Endothelial cell of umbilical vein (primary cell): ENCODE results near the gene SPAAR. TPM values are rescaled to one million over a fixed set of nuclear protein-coding genes. Genes with fewer than 3 reads are reported as not detected.

Experiments used
- Bru-seq: library from RNA; stranded (reverse); fragments of 400-500 nt; gene quantifications from one replicate; lab custom pipeline; 2021; lab: Mats Ljungman, UMichigan
- BruChase-seq, 2 experiments: library from RNA; stranded (reverse); fragments of 400-500 nt; gene quantifications; one replicate each; lab custom pipeline; 2021; lab: Mats Ljungman, UMichigan
- BruUV-seq: library from RNA; stranded (reverse); fragments of 400-500 nt; replicated peaks from 2 replicates; lab custom pipeline; 2021; lab: Mats Ljungman, UMichigan
- CTCF ChIA-PET: fragments of 300-600, 350-600 bp; sonication (Branson Sonifier 250); formaldehyde crosslinking; loops from one replicate; lab custom pipeline; 2021; ENCODE audit warnings: antibody characterized with exemption, inconsistent platforms; lab: Charles Lee
- POLR2A ChIA-PET: fragments of 300-600, 350-600 bp; sonication (Branson Sonifier 250); formaldehyde crosslinking; loops from one replicate; lab custom pipeline; 2021; ENCODE audit warnings: antibody characterized with exemption, inconsistent platforms; lab: Charles Lee
- DNase-seq: peaks from one replicate; pipeline ENCODE4 v3.0.0-alpha.2; 2011; ENCODE audit warnings: low read depth, low spot score
- FAIRE-seq: peaks from 2 replicates; lab custom pipeline; 2011; peaks lifted over from hg19 to GRCh38; lab: Jason Lieb, UNC
- H2AFZ ChIP-seq: 2 replicates; pipeline ENCODE4 v1.6.0; 2012; ENCODE audit warnings: low read depth, low read length, control low read depth, inconsistent platforms
- H3K27ac ChIP-seq: 2 replicates; pipeline ENCODE4 v1.5.1; 2011; ENCODE audit warnings: low read depth, mild to moderate bottlenecking, control low read depth, low read length, moderate library complexity; ENCODE audit not compliant: insufficient read depth
- H3K27me3 ChIP-seq, 2 experiments: 2 replicates each; pipeline versions ENCODE4 v1.6.0 to v1.6.1; 2011; ENCODE audit warnings: low read length in 2 of 2, mixed read lengths in 1 of 2; ENCODE audit not compliant: control insufficient read depth in 2 of 2, insufficient read depth in 2 of 2
- H3K36me3 ChIP-seq, 2 experiments: 2 replicates in 1 of 2; 3 replicates in 1 of 2; pipeline ENCODE4 v1.5.1; 2011; ENCODE audit warnings: low read length in 2 of 2, mild to moderate bottlenecking in 1 of 2, moderate library complexity in 1 of 2; ENCODE audit not compliant: control insufficient read depth in 2 of 2, insufficient read depth in 2 of 2; ENCODE audit errors: extremely low read depth in 1 of 2
- H3K4me1 ChIP-seq: 3 replicates; pipeline ENCODE4 v1.5.1; 2011; ENCODE audit warnings: mild to moderate bottlenecking, low read length; ENCODE audit not compliant: control insufficient read depth, insufficient read depth; ENCODE audit errors: extremely low read depth
- H3K4me2 ChIP-seq: 2 replicates; pipeline ENCODE4 v1.6.1; 2011; ENCODE audit warnings: low read length, control low read depth, mixed read lengths; ENCODE audit not compliant: insufficient read depth
- H3K4me3 ChIP-seq, 3 experiments: fragments of 200-600 bp in 1 of 3; sonication (generic), shearing (Covaris generic) in 1 of 3; replicated peaks in 1 of 3; 2 replicates each; pipeline ENCODE4 v1.5.1; 2011 to 2016; ENCODE audit warnings: control low read depth in 3 of 3, low read length in 3 of 3, mild to moderate bottlenecking in 2 of 3, inconsistent platforms in 1 of 3, low read depth in 1 of 3, moderate library complexity in 1 of 3; ENCODE audit not compliant: insufficient read depth in 1 of 3
- H3K79me2 ChIP-seq: 2 replicates; pipeline ENCODE4 v1.6.0; 2012; ENCODE audit warnings: low read length, inconsistent platforms; ENCODE audit not compliant: control insufficient read depth, insufficient read depth
- H3K9ac ChIP-seq: replicated peaks from 2 replicates; pipeline ENCODE3; 2011; ENCODE audit warnings: low read length, control low read depth; ENCODE audit not compliant: insufficient read depth; ENCODE audit errors: extremely low read depth
- H3K9me1 ChIP-seq: replicated peaks from 3 replicates; pipeline ENCODE4 v1.6.0; 2011; ENCODE audit warnings: mild to moderate bottlenecking, low read length; ENCODE audit not compliant: control insufficient read depth, insufficient read depth; ENCODE audit errors: extremely low read depth
- H3K9me3 ChIP-seq: replicated peaks from 2 replicates; pipeline ENCODE4 v1.5.1; 2012; ENCODE audit warnings: low read length, inconsistent platforms; ENCODE audit not compliant: control insufficient read depth, insufficient read depth
- H4K20me1 ChIP-seq: replicated peaks from 2 replicates; pipeline ENCODE3; 2011; ENCODE audit warnings: mild to moderate bottlenecking, low read length; ENCODE audit not compliant: control insufficient read depth, insufficient read depth; ENCODE audit errors: extremely low read depth
- GATA2 ChIP-seq: IDR thresholded peaks from 2 replicates; pipeline ENCODE4 v1.7.0; 2011; ENCODE audit warnings: low read depth, mild to moderate bottlenecking, moderate library complexity, mixed read lengths, low read length; ENCODE audit not compliant: insufficient read length, insufficient read depth
- JUN ChIP-seq: IDR thresholded peaks from 2 replicates; pipeline ENCODE4 v1.6.1; 2011; ENCODE audit warnings: borderline replicate concordance, low read depth; ENCODE audit not compliant: insufficient read length, insufficient read depth
- MYC ChIP-seq: IDR thresholded peaks from one replicate; pipeline ENCODE4 v1.6.1; 2011; ENCODE audit warnings: mild to moderate bottlenecking, low read depth, low read length
- POLR2A ChIP-seq: IDR thresholded peaks from 2 replicates; pipeline ENCODE4 v1.6.1; 2012; ENCODE audit warnings: low read depth, mild to moderate bottlenecking, control low read depth, low read length
- POLR2AphosphoS5 ChIP-seq: IDR thresholded peaks from 2 replicates; pipeline ENCODE4 v1.6.1; 2012; ENCODE audit warnings: low read depth, mild to moderate bottlenecking, control low read depth, low read length, moderate library complexity; ENCODE audit not compliant: insufficient read depth
- dilution Hi-C: fragments of 300-500 bp; cut with MboI; formaldehyde crosslinking; loops from one replicate; pipeline ENCODE4 v1.15.0; 2019; ENCODE audit warnings: low sequenced_read_pairs; ENCODE audit not compliant: extremely low pct_ligation_motif_present
- intact Hi-C: fragments of 100-400 bp; cut with micrococcal nuclease; formaldehyde crosslinking; loops from one replicate; pipeline ENCODE4 v1.10.0; 2022
- long read RNA-seq: library from polyadenylated mRNA; stranded (forward); transcript quantifications from one replicate; pipeline ENCODE4 v2.0.0, GENCODE V29; 2021
- polyA minus RNA-seq, 3 experiments: library from RNA; depleted of rRNA, polyadenylated mRNA; stranded (reverse); fragments of >200 nt; gene quantifications; 1 replicate in 1 of 3; 2 replicates in 2 of 3; pipeline ENCODE4 v1.2.3, GENCODE V29; 2011
- polyA plus RNA-seq, 4 experiments: library from polyadenylated mRNA; depleted of rRNA in 3 of 4; stranded (reverse) in 3 of 4; unstranded in 1 of 4; fragments of >200 nt; gene quantifications; 2 replicates each; pipeline versions ENCODE4 v1.2.1 to v1.2.3, GENCODE V29; 2011 to 2012; ENCODE audit warnings: missing spikeins in 1 of 4
- total RNA-seq: library from RNA; stranded (reverse); gene quantifications from 2 replicates; pipeline ENCODE4 v1.2.3, GENCODE V29; 2021
- TF ChIP-seq, protein P1 (sequence below): IDR thresholded peaks from 2 replicates; pipeline ENCODE4 v1.6.1; 2011; ENCODE audit not compliant: insufficient read depth, insufficient read length

The SPAAR gene, protein sequence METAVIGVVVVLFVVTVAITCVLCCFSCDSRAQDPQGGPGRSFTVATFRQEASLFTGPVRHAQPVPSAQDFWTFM
- total RNA-seq (13.0 and 24.8 TPM in 2 replicates), polyA plus RNA-seq (20.8 and 23.0 TPM in 2 replicates), polyA minus RNA-seq (19.9 and 21.2 TPM in 2 replicates), Bru-seq, nascent RNA (percentile 81 among the genes with signal in this experiment), BruChase-seq, experiment 1, labeled RNA remaining after a 6-hour chase (percentile 89 among the genes with signal in this experiment), BruChase-seq, experiment 2, labeled RNA remaining after a 2-hour chase (percentile 68 among the genes with signal in this experiment)
- polyA plus RNA-seq (2011; cell fraction: cytosol; rRNA removed): 15.2 and 16.0 TPM in 2 replicates
- polyA plus RNA-seq (2011; cell fraction: nucleus; rRNA removed): 10.6 and 11.8 TPM in 2 replicates
- 14.3 and 25.3 TPM in 2 replicates for polyA plus RNA-seq (2012)
- polyA minus RNA-seq (2011; cell fraction: cytosol; rRNA and poly(A)+ RNA removed): not detected
- polyA minus RNA-seq (2011; cell fraction: nucleus; rRNA and poly(A)+ RNA removed): 12.7 and 15.8 TPM in 2 replicates
- long read RNA-seq, transcript SPAAR-202 (2 exons, 1,612 nt): major isoform, 21 of 24 reads
- long read RNA-seq, partial matches to known transcripts: 0 of 24 reads
- long read RNA-seq, other reads (novel, unspliced or antisense): 0 of 24 reads

GRCh38 chr9:35909274-35909673 lies at the start of gene SPAAR:
TSS of gene SPAAR (plus strand) at chr9:35909490. CDS start at chr9:35910464, 974 bp downstream.
- Histone ChIP-seq H3K9me3 (no peaks in the 10 kb centered on the region), H3K4me2 (peak within 1 kb of the TSS; percentile 63), H3K27ac (peak within 1 kb of the TSS; percentile 94), H3K9me1 (no peaks in the 10 kb centered on the region), H4K20me1 (no peaks in the 10 kb centered on the region), H3K27me3 (no peaks in the 10 kb centered on the region), H3K36me3 (no peaks in the 10 kb centered on the region), H2AFZ (peak within 1 kb of the TSS; percentile 12), H3K9ac (peak within 1 kb of the TSS; percentile 77), H3K4me3 (peak within 1 kb of the TSS in 2 of 3 experiments; percentile 9 to 53), H3K4me1 (peaks cover 82% of the 10 kb centered on the region), H3K79me2 (peaks cover 39% of the 10 kb centered on the region)
- BruUV-seq: no TSS peak
- intact Hi-C loops: loop anchor here (2.0 to 5.0 kb wide), 3 partner anchors 98 to 252 kb away; partner anchors contain the start of genes CCDC107, CREB3, RMRP and TLN1
- TF ChIP-seq GATA2: no peak
- TF ChIP-seq POLR2AphosphoS5: peak; percentile 56
- peak; percentile 60 for TF ChIP-seq POLR2A
- TF ChIP-seq MYC: peak; percentile 20
- TF ChIP-seq, protein P1, sequence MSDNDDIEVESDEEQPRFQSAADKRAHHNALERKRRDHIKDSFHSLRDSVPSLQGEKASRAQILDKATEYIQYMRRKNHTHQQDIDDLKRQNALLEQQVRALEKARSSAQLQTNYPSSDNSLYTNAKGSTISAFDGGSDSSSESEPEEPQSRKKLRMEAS: no peak
- no peak for TF ChIP-seq JUN
- FAIRE-seq: peak; percentile 15
- POLR2A ChIA-PET: no interaction called here
- DNase-seq: peak; percentile 55
- CTCF ChIA-PET: interaction anchor here (0.8 to 6.4 kb wide), 7 partner anchors 27 to 119 kb away, joined by 3 to 46 read pairs (median 5); no protein-coding TSS in a partner anchor
- dilution Hi-C loops: no loop called here
